Glutamatergic neuron (in vitro differentiated cells): Measurements from ENCODE around the gene MED19. TPM values are rescaled to one million over a fixed set of nuclear protein-coding genes. Genes with fewer than 3 reads are reported as not detected.
"Not testable (repeated sequence)": the region's sequence is repeated elsewhere in the genome, so short reads cannot be mapped to it uniquely, and the experiment has no call there.

Experiments
- DNase-seq: peaks from one replicate; pipeline ENCODE4 v3.0.0; 2022
- H3K27ac Mint-ChIP-seq: one replicate; pipeline ENCODE4 v1.8.0; 2020; ENCODE audit warnings: mild to moderate bottlenecking, mixed read lengths, inconsistent platforms; ENCODE audit not compliant: unreplicated experiment
- H3K27me3 Mint-ChIP-seq: one replicate; pipeline ENCODE4 v1.8.0; 2020; ENCODE audit warnings: mild to moderate bottlenecking, moderate library complexity, mixed read lengths, inconsistent platforms; ENCODE audit not compliant: unreplicated experiment
- H3K36me3 Mint-ChIP-seq: one replicate; pipeline ENCODE4 v1.8.0; 2020; ENCODE audit warnings: mild to moderate bottlenecking, mixed read lengths, inconsistent platforms; ENCODE audit not compliant: unreplicated experiment
- H3K4me1 Mint-ChIP-seq: one replicate; pipeline ENCODE4 v1.8.0; 2020; ENCODE audit warnings: mild to moderate bottlenecking, low read depth, mixed read lengths, inconsistent platforms; ENCODE audit not compliant: unreplicated experiment
- H3K4me3 Mint-ChIP-seq: one replicate; pipeline ENCODE4 v1.8.0; 2020; ENCODE audit warnings: mild to moderate bottlenecking, mixed read lengths, inconsistent platforms; ENCODE audit not compliant: unreplicated experiment
- H3K9me3 Mint-ChIP-seq: one replicate; pipeline ENCODE4 v1.8.0; 2020; ENCODE audit warnings: mild to moderate bottlenecking, moderate library complexity, mixed read lengths, inconsistent platforms; ENCODE audit not compliant: unreplicated experiment
- total RNA-seq: library from RNA; stranded (reverse); fragmentation: NEBNext Ultra II Directional; extraction: Animal tissue kit (Norgen Biotek cat#: 25700); gene quantifications from one replicate; pipeline ENCODE4 v1.2.1, GENCODE V29; 2021; ENCODE audit not compliant: unreplicated experiment
- TF ChIP-seq, protein P1 (sequence below): fragments of 200-600 bp; sonication (generic); IDR thresholded peaks from one replicate; pipeline ENCODE4 v1.5.0; 2021; ENCODE audit not compliant: partially characterized antibody, unreplicated experiment

The MED19 gene
- total RNA-seq, 1 donor from 2014 or later, result 30.9 TPM

DNA sequence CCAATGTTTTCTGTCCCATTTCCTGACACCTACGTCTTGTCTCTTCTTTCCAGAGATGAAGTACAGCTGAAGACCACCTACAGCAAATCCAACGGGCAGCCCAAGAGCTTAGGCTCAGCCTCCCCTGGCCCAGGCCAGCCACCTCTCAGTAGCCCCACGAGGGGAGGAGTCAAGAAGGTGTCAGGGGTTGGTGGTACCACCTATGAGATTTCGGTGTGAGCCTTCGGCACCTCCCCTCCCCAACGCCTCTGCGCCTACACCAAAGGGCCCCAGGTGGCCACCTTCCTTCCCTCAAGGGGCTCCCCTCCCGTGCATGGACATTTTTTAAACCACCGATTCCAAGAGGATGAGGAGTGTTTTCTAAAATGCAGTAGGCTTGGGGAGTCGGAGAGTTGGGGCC, 12.2 kb downstream of the MED19 start:
- Mint-ChIP-seq H3K4me1 (no peaks in the 10 kb centered on the region), H3K9me3 (no peaks in the 10 kb centered on the region), H3K36me3 (no peaks in the 10 kb centered on the region), H3K27me3 (no peaks in the 10 kb centered on the region), H3K27ac (no peak overlapping the region), H3K4me3 (no peak overlapping the region)
- DNase-seq, result no peak
- TF ChIP-seq, protein P1, sequence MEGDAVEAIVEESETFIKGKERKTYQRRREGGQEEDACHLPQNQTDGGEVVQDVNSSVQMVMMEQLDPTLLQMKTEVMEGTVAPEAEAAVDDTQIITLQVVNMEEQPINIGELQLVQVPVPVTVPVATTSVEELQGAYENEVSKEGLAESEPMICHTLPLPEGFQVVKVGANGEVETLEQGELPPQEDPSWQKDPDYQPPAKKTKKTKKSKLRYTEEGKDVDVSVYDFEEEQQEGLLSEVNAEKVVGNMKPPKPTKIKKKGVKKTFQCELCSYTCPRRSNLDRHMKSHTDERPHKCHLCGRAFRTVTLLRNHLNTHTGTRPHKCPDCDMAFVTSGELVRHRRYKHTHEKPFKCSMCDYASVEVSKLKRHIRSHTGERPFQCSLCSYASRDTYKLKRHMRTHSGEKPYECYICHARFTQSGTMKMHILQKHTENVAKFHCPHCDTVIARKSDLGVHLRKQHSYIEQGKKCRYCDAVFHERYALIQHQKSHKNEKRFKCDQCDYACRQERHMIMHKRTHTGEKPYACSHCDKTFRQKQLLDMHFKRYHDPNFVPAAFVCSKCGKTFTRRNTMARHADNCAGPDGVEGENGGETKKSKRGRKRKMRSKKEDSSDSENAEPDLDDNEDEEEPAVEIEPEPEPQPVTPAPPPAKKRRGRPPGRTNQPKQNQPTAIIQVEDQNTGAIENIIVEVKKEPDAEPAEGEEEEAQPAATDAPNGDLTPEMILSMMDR, result no peak

DNA sequence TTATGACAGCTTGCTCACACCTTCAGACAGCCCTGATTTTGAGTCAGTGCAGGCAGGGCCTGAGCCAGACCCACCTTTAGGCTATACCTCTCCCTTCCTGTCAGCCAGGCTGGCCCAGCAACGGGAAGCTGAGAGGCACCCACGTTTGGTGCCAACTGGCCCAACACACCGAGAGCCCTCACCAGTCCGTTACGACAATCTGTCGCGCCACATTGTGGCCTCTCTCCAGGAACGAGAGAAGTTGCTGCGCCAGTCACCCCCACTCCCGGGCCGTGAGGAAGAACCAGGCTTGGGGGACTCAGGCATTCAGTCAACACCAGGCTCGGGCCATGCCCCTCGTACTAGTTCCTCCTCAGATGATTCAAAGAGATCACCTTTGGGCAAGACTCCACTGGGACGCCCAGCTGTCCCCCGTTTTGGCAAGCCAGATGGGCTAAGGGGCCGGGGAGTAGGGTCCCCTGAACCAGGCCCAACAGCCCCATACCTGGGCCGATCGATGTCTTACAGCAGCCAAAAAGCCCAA, 13.1 kb downstream of the MED19 start:
- Mint-ChIP-seq H3K27me3 (no peaks in the 10 kb centered on the region), H3K27ac (peak overlapping the region; percentile 38), H3K36me3 (no peaks in the 10 kb centered on the region), H3K4me1 (no peaks in the 10 kb centered on the region), H3K4me3 (no peak overlapping the region), H3K9me3 (no peaks in the 10 kb centered on the region)
- TF ChIP-seq, protein P1, result no peak
- DNase-seq, result no peak

DNA sequence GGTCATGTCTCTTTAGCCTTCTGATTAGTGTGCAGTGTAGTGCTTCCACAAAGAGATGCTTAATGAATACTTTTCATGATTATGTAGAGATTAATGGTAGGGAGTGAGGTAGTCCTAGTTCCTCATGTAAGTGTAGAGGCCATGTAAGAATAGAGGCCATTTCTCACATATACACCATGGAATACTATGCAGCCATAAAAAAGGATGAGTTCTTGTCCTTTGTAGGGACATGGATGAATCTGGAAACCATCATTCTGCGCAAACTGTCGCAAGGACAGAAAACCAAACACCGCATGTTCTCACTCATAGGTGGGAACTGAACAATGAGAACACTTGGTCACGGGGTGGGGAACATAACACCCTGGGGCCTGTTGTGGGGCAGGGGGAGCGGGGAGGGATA, 21.5 kb downstream of the MED19 start:
- not testable (repeated sequence) for DNase-seq, H3K27me3 Mint-ChIP-seq, H3K27ac Mint-ChIP-seq, H3K4me3 Mint-ChIP-seq, H3K9me3 Mint-ChIP-seq, H3K4me1 Mint-ChIP-seq
- H3K36me3 Mint-ChIP-seq, result peaks cover 14% of the 10 kb centered on the region

DNA sequence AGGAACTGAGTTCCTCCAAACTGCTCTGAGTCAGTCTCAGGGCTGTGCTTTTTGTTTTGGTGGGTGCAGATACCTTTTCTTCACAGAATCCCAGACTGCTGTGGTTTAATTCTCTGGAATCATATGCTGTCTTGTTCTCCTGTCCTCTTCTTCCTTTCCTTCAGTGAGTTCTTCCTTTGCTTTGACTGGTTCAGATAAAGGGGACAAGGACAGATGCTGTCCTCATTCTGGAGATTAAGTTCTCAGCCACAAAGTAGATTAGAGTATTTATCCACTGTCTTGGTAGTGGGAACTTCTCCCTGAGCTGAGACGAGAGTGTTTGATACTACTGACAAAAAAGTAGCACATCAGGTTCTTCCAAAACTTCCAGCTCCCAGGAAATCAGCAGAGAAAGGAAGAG, 30.8 kb downstream of the MED19 start:
- no peak overlapping the region for H3K4me3 Mint-ChIP-seq
- no peaks in the 10 kb centered on the region for H3K27me3 Mint-ChIP-seq
- DNase-seq, result no peak
- no peaks in the 10 kb centered on the region for H3K9me3 Mint-ChIP-seq
- no peak overlapping the region for H3K27ac Mint-ChIP-seq
- H3K36me3 Mint-ChIP-seq, result no peaks in the 10 kb centered on the region
- no peaks in the 10 kb centered on the region for H3K4me1 Mint-ChIP-seq
- TF ChIP-seq, protein P1, result no peak

DNA sequence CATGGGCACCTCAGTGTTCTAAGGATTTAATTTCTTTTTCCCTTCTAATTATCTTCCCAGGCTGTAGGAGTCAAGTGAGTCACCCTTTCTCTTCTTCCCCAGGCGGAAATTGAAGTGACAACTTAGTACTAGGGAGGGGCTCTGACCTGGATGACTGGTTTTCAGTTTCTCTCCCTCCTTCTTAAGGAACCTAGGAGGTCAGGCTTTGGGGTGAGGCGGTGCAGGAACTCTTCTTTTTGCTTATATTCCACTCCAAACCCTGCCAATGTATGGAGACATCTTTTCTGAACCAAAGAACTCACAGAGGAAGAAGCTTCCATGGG, 31.5 kb downstream of the MED19 start:
- Mint-ChIP-seq H3K27ac (no peak overlapping the region), H3K9me3 (no peaks in the 10 kb centered on the region), H3K4me3 (no peak overlapping the region), H3K36me3 (no peaks in the 10 kb centered on the region), H3K27me3 (no peaks in the 10 kb centered on the region), H3K4me1 (no peaks in the 10 kb centered on the region)
- TF ChIP-seq, protein P1, result no peak
- no peak for DNase-seq

DNA sequence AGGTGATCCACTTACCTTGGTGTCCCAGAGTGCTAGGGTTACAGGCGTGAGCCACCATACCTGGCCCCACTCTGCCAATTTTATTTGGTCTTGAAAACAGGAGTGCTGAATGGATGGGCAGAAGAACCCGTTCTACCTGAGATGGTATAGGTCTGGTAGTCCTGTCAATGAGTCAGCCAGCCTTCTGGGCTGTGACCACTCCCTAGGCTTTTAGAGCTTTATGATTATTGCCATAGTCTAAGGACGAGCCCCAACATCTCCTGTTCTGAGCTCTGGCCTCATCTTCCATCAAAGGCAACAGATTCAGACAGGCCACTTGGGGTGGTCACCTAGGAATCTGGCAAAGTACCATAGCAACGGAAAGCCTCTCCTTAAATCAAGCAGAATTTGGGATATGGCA, 32.6 kb downstream of the MED19 start:
- Mint-ChIP-seq H3K36me3 (no peaks in the 10 kb centered on the region), H3K27ac (no peak overlapping the region), H3K4me3 (no peak overlapping the region), H3K27me3 (no peaks in the 10 kb centered on the region), H3K9me3 (no peaks in the 10 kb centered on the region), H3K4me1 (no peaks in the 10 kb centered on the region)
- DNase-seq, result no peak
- TF ChIP-seq, protein P1, result no peak
